AG09319 (cell line): ENCODE results near the gene TPM2.

Experiments
- DNase-seq: peaks from one replicate; pipeline ENCODE4 v3.0.0-alpha.2; 2010; ENCODE audit warnings: low read depth; ENCODE audit errors: extremely low read depth
- TF ChIP-seq, protein P1 (sequence below): IDR thresholded peaks from 2 replicates; pipeline ENCODE4 v1.5.1; 2011; ENCODE audit warnings: low read depth, mild to moderate bottlenecking, inconsistent platforms, low read length, moderate library complexity

Gene TPM2

DNA sequence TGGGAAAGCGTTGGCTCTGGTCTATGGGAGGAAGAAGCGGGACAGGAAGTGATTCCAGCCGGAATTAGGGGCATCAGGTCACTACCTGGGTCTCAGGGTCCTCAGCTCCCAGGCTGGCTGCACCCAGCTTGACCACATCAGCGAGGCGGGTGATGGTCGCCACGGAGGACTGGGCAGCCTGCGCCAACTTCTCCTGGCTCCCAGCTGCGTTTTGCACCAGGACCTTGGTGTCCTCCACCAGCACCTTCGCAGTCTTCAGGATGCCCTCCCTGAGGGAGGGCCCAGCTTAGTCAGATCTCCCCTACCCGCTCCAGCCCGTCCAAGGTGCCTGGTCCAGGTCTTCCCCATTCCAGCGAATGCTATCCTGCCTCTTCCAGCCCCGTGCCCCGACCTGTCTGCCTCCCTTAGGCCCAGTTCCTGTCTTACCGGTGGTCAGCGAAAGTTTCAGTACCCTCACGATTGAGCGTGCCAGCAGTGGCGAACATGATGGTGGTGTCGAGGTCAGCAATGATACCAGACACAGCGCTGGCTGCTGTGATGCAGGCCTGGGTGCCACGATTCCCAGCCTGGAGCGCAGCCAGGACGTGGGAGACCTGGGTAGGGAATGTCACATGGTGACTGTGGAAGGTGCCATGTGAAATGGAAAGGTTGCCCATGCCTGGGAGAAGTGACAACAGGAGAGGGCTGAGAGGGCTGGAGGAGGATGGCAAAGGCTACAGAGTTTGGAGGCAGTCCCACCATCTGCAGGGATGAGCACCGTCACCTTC, 14.4 kb upstream of the TPM2 start:
- DNase-seq = no peak
- TF ChIP-seq, protein P1, sequence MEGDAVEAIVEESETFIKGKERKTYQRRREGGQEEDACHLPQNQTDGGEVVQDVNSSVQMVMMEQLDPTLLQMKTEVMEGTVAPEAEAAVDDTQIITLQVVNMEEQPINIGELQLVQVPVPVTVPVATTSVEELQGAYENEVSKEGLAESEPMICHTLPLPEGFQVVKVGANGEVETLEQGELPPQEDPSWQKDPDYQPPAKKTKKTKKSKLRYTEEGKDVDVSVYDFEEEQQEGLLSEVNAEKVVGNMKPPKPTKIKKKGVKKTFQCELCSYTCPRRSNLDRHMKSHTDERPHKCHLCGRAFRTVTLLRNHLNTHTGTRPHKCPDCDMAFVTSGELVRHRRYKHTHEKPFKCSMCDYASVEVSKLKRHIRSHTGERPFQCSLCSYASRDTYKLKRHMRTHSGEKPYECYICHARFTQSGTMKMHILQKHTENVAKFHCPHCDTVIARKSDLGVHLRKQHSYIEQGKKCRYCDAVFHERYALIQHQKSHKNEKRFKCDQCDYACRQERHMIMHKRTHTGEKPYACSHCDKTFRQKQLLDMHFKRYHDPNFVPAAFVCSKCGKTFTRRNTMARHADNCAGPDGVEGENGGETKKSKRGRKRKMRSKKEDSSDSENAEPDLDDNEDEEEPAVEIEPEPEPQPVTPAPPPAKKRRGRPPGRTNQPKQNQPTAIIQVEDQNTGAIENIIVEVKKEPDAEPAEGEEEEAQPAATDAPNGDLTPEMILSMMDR = no peak

DNA sequence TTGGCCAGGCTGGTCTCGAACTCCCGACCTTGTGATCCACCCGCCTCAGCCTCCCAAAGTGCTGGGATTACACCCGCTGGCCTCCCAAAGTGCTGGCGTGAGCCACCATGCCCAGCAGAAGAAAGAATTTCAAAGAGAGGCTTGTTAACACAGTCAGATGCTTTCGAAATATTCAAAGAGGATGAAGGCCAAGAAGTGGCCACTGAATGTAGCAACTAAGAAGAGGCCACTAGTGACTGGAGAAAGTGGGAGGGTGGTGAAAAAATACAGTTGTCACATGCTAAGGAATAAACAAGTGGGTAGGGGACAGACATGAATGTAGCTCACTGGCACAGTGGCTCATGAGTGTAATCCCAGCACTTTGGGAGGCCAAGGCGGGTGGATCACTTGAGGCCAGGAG, 13.0 kb upstream of the TPM2 start:
- TF ChIP-seq, protein P1 = no peak
- DNase-seq = no peak

DNA sequence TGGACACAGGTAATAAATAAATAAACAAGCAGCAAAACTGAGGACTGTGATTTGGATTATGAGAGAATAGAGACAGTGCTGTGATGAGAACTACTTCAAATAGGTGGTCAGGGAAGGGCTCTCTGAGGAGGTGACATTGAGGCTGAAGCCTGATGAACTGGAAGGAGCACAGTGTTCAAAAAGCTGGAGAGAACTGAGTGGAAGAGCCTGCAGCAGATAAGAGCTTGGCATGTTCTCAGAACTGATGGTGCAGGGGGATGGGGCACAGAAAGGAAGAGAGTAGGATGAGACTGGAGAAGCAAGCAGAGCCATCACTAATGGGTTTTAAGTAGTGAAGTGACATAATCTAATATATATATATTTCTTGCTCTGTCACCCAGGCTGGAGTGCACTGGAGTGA, 11.2 kb upstream of the TPM2 start:
- TF ChIP-seq, protein P1 = no peak
- DNase-seq = no peak

DNA sequence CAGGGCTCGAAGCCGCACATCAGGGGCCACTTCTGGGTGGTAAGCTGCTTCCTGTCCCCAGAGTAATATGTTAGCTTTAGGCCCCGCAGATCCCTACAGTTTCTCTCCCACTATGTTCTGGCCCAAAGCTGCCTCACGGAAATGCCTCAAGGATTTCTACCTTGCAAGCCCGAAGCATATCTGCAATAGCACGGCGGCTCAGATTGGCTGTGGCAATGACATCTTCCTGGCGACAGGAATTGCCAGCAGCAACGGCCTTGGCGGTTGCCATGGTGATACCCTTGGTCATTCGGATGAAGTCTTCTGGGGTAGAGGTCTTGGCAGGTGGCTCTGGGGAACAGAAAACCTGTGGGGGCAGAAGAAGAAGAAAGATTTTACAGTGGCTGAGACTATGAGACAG, 10.3 kb upstream of the TPM2 start:
- TF ChIP-seq, protein P1 = no peak

DNA sequence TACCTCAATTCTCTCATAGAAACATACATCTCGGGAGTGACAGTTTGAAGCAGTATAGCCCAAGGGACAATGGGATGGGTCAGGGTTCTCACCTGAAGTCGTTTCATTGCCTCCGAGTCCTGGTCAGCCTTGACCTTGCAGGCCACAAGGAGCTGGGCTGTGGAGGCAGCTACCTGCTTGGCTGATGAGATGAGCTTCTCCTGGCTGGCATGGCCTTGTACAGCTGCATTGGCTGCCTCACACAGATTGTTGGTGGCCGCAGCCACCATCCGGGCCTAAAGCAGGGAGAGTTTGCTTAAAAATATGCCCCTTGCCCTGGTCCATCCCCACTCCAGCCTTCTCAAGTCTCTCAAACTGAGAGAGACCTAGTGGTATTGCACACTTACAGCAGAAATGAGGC, 8.5 kb upstream of the TPM2 start:
- TF ChIP-seq, protein P1 = no peak
- DNase-seq = no peak

More for the DNA sequence above, 10.3 kb upstream of the TPM2 start:
- DNase-seq = no peak

DNA sequence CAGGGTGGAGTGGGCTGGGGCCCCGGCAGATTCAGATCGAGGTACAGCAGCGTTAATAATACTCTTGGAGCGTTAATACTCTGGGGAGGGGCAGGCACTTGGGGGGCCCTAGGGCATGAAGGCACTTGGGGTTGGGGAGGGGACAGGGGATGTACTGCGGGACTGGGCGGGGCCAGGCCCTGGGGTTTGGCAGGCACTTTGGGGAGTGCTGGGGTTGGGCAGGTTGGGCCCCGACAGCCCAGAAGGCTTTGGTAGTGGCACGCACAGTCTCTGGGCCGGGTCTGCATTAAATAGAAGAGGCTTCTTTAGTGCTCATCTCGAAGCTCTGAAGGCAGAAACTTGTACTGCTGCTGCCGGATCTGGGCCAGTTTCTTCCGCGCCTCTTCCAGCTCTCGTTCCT, 7.8 kb upstream of the TPM2 start:
- no peak for DNase-seq
- TF ChIP-seq, protein P1 = no peak

DNA sequence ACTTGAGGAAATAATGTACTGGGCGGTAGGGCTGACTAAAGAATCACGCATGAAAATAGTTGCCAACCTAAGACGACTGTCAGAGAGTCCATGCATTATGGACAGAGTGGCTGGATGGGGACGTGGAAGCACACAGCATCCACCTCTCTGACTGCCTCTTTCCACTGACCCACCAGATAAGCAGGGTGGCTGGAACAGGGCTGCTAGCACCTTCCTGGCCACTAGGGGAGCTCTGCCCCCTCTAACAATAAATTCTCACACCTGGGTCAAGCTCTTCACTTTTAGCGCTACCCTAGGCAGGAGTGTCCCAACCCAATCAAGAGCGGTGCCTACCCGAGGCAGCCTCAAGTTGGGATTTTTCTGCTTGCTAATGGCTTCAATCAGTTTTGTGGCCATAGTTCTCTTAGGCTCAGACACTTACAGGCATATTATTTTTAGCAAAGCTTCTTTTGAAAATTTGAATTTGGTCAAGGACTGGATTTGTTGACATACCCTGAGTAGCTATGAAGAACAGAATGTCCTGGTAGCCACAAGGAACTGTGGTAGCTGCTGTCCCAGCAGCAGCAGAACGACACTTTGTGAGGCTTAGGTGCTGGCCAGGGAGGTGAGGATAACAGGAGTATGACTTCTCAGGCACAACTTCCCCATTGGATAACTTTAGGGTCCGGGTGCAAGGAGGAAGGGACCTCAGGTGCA, 6.9 kb upstream of the TPM2 start:
- no peak for DNase-seq
- TF ChIP-seq, protein P1 = peak; percentile 93
